Peyer's patch (tissue), 4 donors: ENCODE results near the gene CASP4. TPM values are rescaled to one million over a fixed set of nuclear protein-coding genes. Genes with fewer than 3 reads are reported as not detected.

ENCODE experiments used
- DNase-seq, 3 donors: peaks; one replicate each; pipeline ENCODE4 v3.0.0-alpha.2; 2017 to 2019
- H3K27ac ChIP-seq, 4 donors: fragments of 200-600 bp; sonication (generic); one replicate each; pipeline ENCODE4 v1.5.1; 2016 to 2019
- H3K27me3 ChIP-seq, 2 donors: fragments of 200-600 bp; sonication (generic); one replicate each; pipeline ENCODE4 v1.5.1; 2019
- H3K36me3 ChIP-seq, 3 donors: fragments of 200-600 bp; sonication (generic); one replicate each; pipeline ENCODE4 v1.5.1; 2016 to 2019
- H3K4me1 ChIP-seq, 4 donors: fragments of 200-600 bp; sonication (generic); one replicate each; pipeline ENCODE4 v1.5.1; 2016 to 2019
- H3K4me3 ChIP-seq, 4 donors: fragments of 200-600 bp; sonication (generic); 1 replicate in 3 of 4; 2 replicates in 1 of 4; pipeline ENCODE4 v1.5.1; 2016 to 2019; ENCODE audit warnings: mild to moderate bottlenecking in 1 of 4
- H3K9me3 ChIP-seq, 4 donors: fragments of 200-600 bp; sonication (generic); one replicate each; pipeline ENCODE4 v1.5.1; 2016 to 2019; ENCODE audit warnings: mild to moderate bottlenecking in 1 of 4
- CTCF ChIP-seq, 6 experiments: fragments of 450-650 bp in 4 of 6; fragments of 200-600 bp in 2 of 6; sonication (generic) in 1 of 6; IDR thresholded peaks; one replicate each; pipeline ENCODE4 v1.5.1; 2017 to 2019; ENCODE audit warnings: antibody characterized with exemption in 6 of 6, mild to moderate bottlenecking in 3 of 6, moderate library complexity in 1 of 6
- POLR2A ChIP-seq, 2 donors: fragments of 450-650 bp; IDR thresholded peaks; one replicate each; pipeline ENCODE4 v1.5.1; 2017; ENCODE audit warnings: antibody characterized with exemption in 2 of 2, mild to moderate bottlenecking in 2 of 2, moderate library complexity in 2 of 2
- total RNA-seq, 4 donors: library from RNA; depleted of rRNA; stranded (reverse); fragments of >200 nt; gene quantifications; one replicate each; pipeline ENCODE4 v1.1.0, GENCODE V29; 2016

CASP4 gene
- total RNA-seq, 4 donors from 2014 or later, result 108 to 136 (median 123) TPM

DNA sequence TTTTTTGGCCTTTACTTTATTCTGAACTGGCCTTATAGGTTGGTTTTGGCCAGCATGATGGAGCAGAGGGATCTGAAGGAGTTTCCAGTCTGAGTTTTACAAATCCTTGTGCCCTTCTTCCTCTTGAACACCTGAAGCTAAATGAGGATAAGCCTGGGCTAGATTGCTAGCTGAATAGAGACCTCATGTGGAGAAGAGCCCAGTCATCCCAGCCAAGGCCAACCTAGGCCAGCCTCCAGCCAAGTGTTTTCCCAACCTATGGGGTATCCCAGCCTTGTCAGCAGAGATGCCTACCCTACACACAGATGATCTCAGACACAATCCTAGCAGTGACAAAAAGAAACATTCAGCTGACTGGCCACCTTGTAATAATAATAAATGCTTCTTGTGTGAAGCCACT, 69.1 kb downstream of the CASP4 start:
- no peaks in the 10 kb centered on the region for H3K4me1 ChIP-seq
- H3K27me3 ChIP-seq, result no peaks in the 10 kb centered on the region
- no peak for TF ChIP-seq POLR2A (IDR thresholded peaks at IDR 0.05)
- no peak for TF ChIP-seq CTCF (IDR thresholded peaks at IDR 0.05)
- no peak overlapping the region for H3K4me3 ChIP-seq
- no peaks in the 10 kb centered on the region for H3K9me3 ChIP-seq
- H3K36me3 ChIP-seq, result no peaks in the 10 kb centered on the region
- DNase-seq, result no peak
- peak overlapping the region in 1 of 4 donors; percentile 42 for H3K27ac ChIP-seq

- Histone ChIP-seq H3K4me3 (peak overlapping the region in 3 of 4 donors; percentile 1 to 34 (median 29)), H3K36me3 (no peaks in the 10 kb centered on the region), H3K27ac (peak overlapping the region; percentile 42 to 63 (median 54)), H3K4me1 (no peaks in the 10 kb centered on the region), H3K9me3 (no peaks in the 10 kb centered on the region), H3K27me3 (no peaks in the 10 kb centered on the region)
- no peak for TF ChIP-seq POLR2A (IDR thresholded peaks at IDR 0.05)
- no peak for TF ChIP-seq CTCF (IDR thresholded peaks at IDR 0.05)
- DNase-seq, result no peak
Observed at GRCh38 chr11:104898685-104899013, 69.7 kb downstream of the CASP4 start.

GRCh38 chr11:104897891-104898684, 70.3 kb downstream of the CASP4 start, which contains the start of gene CASP12:
Gene CASP12 (minus strand): TSS chr11:104898460.
- Histone ChIP-seq H3K9me3 (no peaks in the 10 kb centered on the region), H3K4me3 (peak within 1 kb of the TSS; percentile 1 to 34 (median 24)), H3K27me3 (no peaks in the 10 kb centered on the region), H3K36me3 (no peaks in the 10 kb centered on the region), H3K4me1 (no peaks in the 10 kb centered on the region), H3K27ac (peak within 1 kb of the TSS; percentile 42 to 63 (median 54))
- TF ChIP-seq CTCF (IDR thresholded peaks at IDR 0.05) (no peak), POLR2A (IDR thresholded peaks at IDR 0.05) (no peak)
- DNase-seq, result no peak

DNA sequence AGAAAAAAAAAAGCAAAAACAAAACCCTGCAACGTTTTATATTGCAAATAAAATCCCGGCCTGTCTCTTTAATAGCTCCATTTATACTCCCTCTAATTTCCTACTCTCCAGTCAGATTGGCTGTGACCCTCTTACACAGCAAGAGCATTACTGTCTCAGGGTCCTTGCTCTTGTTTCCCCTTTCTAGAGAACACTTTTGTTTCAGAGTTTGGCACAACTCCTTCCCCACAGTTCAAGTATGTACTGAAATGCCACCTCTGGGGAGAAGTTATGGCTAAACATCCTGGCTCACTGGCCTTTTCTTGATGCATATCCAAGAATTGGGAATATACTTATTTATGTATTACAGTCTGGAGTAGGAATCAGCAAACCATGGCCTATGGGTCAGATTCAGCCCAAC, 72.7 kb downstream of the CASP4 start:
- Histone ChIP-seq H3K9me3 (no peaks in the 10 kb centered on the region), H3K4me1 (no peaks in the 10 kb centered on the region), H3K36me3 (no peaks in the 10 kb centered on the region), H3K27me3 (no peaks in the 10 kb centered on the region), H3K4me3 (no peak overlapping the region), H3K27ac (no peak overlapping the region)
- TF ChIP-seq POLR2A (IDR thresholded peaks at IDR 0.05), result no peak
- no peak for TF ChIP-seq CTCF (IDR thresholded peaks at IDR 0.05)
- DNase-seq, result no peak

GRCh38 chr11:104893876-104894275, 74.5 kb downstream of the CASP4 start:
- no peaks in the 10 kb centered on the region for H3K9me3 ChIP-seq
- no peak overlapping the region for H3K4me3 ChIP-seq
- H3K27me3 ChIP-seq, result no peaks in the 10 kb centered on the region
- H3K4me1 ChIP-seq, result no peaks in the 10 kb centered on the region
- H3K27ac ChIP-seq, result no peak overlapping the region
- DNase-seq, result no peak
- H3K36me3 ChIP-seq, result no peaks in the 10 kb centered on the region
- TF ChIP-seq CTCF (IDR thresholded peaks at IDR 0.05), result no peak
- no peak for TF ChIP-seq POLR2A (IDR thresholded peaks at IDR 0.05)

Other genes with a start within 250 kb of the CASP4 start
- gene CASP12, start 70.1 kb downstream of the CASP4 start, total RNA-seq, result 1 to 10 TPM in 1 of 4 donors, not detected in 3; 1.3 TPM
- 10 to 100 TPM; 10.5 to 27.5 (median 16.9) TPM for gene CASP5, start 54.6 kb upstream of the CASP4 start, total RNA-seq
- gene CASP1, start 66.6 kb upstream of the CASP4 start, total RNA-seq, result 100 to 1,000 TPM in 1 of 4 donors, 10 to 100 TPM in 3; 42.0 to 146 (median 93.6) TPM
- gene CARD16, start 76.8 kb upstream of the CASP4 start, total RNA-seq, result 10 to 100 TPM in 3 of 4 donors, 1 to 10 TPM in 1; 9.2 to 43.3 (median 24.7) TPM
- not detected for gene CARD18, start 171.2 kb upstream of the CASP4 start, total RNA-seq